Osteocyte (in vitro differentiated cells): ENCODE data around the gene NME7. TPM values are rescaled to one million over a fixed set of nuclear protein-coding genes. Genes with fewer than 3 reads are reported as not detected.
"Not testable (repeated sequence)": the region's sequence is repeated elsewhere in the genome, so short reads cannot be mapped to it uniquely, and the experiment has no call there.

Source experiments
- DNase-seq: peaks from one replicate; pipeline ENCODE4 v3.0.0; 2021; ENCODE audit warnings: mixed read lengths; ENCODE audit not compliant: unreplicated experiment; ENCODE audit errors: extremely low spot score
- H3K27ac Mint-ChIP-seq: one replicate; pipeline ENCODE4 v1.8.0; 2021; ENCODE audit warnings: mild to moderate bottlenecking, mixed read lengths; ENCODE audit not compliant: unreplicated experiment
- H3K27me3 Mint-ChIP-seq: one replicate; pipeline ENCODE4 v1.8.0; 2021; ENCODE audit warnings: mixed read lengths; ENCODE audit not compliant: unreplicated experiment
- H3K36me3 Mint-ChIP-seq: one replicate; pipeline ENCODE4 v1.8.0; 2021; ENCODE audit warnings: mixed read lengths; ENCODE audit not compliant: unreplicated experiment
- H3K4me1 Mint-ChIP-seq: one replicate; pipeline ENCODE4 v1.8.0; 2021; ENCODE audit warnings: mixed read lengths; ENCODE audit not compliant: unreplicated experiment
- H3K4me3 Mint-ChIP-seq: one replicate; pipeline ENCODE4 v1.8.0; 2021; ENCODE audit warnings: mild to moderate bottlenecking, moderate library complexity, mixed read lengths; ENCODE audit not compliant: unreplicated experiment
- H3K9me3 Mint-ChIP-seq: one replicate; pipeline ENCODE4 v1.8.0; 2021; ENCODE audit warnings: mixed read lengths; ENCODE audit not compliant: unreplicated experiment
- long read RNA-seq: library from polyadenylated mRNA; unstranded; transcript quantifications from one replicate; pipeline ENCODE4 v2.0.0, GENCODE V29; 2021
- total RNA-seq: library from RNA; stranded (reverse); gene quantifications from 2 replicates; pipeline ENCODE4 v1.2.1, GENCODE V29; 2021
- TF ChIP-seq, protein P1 (sequence below): fragments of 200-600 bp; sonication (generic); IDR thresholded peaks from 2 replicates; pipeline ENCODE4 v1.5.0; 2021; ENCODE audit warnings: antibody characterized with exemption, mild to moderate bottlenecking, moderate library complexity

The NME7 gene, protein sequence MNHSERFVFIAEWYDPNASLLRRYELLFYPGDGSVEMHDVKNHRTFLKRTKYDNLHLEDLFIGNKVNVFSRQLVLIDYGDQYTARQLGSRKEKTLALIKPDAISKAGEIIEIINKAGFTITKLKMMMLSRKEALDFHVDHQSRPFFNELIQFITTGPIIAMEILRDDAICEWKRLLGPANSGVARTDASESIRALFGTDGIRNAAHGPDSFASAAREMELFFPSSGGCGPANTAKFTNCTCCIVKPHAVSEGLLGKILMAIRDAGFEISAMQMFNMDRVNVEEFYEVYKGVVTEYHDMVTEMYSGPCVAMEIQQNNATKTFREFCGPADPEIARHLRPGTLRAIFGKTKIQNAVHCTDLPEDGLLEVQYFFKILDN
- 16.2 and 20.5 TPM in 2 replicates for total RNA-seq
- long read RNA-seq, transcript NME7-201 (12 exons, 1,642 nt): major isoform, 143 of 162 reads
- long read RNA-seq, partial matches to known transcripts: 4 of 162 reads
- long read RNA-seq, other reads (novel, unspliced or antisense): 14 of 162 reads

DNA sequence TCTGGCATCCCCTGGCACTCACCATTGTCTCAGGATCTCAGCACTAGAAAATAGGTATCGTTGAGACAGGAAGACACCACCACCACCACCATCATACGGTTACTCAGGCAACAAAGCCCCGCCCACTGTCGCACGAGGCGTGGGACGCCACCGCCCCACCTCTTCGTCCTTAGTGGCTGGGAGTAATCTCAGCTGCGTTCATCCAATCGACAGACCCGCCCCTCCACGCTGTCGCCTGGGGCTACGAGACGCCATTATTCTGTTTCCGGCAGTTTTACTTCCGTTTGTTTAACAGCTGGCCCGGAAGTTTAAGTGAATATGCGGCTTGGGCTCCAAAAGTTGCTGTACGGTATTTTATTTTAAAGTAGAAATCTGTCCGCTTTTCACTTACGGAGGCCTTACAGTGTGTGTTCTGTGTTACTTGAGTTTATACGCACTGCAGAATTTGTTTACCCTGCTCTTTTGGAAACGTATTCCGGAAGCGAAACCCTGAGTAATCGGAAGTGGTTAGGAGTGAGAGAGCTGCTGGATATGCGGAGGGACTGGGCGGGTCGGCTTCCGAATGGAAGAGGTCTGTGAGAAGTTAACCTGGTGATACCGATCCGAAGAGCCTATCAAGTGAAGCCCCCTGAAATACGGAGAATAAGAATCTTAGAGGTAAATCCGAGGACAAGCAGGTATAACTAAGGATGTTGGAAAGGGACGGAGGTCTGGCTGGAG, at the start of gene NME7, which contains the start of gene BLZF1:
Gene NME7 (minus strand): TSS at position 112 of the 720 bp plus-strand sequence. CDS start 87 bp downstream, at position 25.
Gene BLZF1 (plus strand): TSS at position 510 of the 720 bp plus-strand sequence. CDS start 1,328 bp downstream, outside the sequence.
- Mint-ChIP-seq H3K36me3 (peaks cover 12% of the 10 kb centered on the region), H3K27me3 (no peaks in the 10 kb centered on the region), H3K9me3 (no peaks in the 10 kb centered on the region), H3K4me3 (no peak within 1 kb of the TSS), H3K27ac (no peak within 1 kb of the TSS), H3K4me1 (peaks cover 27% of the 10 kb centered on the region)
- peak; percentile 98 for DNase-seq
- TF ChIP-seq, protein P1, sequence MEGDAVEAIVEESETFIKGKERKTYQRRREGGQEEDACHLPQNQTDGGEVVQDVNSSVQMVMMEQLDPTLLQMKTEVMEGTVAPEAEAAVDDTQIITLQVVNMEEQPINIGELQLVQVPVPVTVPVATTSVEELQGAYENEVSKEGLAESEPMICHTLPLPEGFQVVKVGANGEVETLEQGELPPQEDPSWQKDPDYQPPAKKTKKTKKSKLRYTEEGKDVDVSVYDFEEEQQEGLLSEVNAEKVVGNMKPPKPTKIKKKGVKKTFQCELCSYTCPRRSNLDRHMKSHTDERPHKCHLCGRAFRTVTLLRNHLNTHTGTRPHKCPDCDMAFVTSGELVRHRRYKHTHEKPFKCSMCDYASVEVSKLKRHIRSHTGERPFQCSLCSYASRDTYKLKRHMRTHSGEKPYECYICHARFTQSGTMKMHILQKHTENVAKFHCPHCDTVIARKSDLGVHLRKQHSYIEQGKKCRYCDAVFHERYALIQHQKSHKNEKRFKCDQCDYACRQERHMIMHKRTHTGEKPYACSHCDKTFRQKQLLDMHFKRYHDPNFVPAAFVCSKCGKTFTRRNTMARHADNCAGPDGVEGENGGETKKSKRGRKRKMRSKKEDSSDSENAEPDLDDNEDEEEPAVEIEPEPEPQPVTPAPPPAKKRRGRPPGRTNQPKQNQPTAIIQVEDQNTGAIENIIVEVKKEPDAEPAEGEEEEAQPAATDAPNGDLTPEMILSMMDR: no peak

DNA sequence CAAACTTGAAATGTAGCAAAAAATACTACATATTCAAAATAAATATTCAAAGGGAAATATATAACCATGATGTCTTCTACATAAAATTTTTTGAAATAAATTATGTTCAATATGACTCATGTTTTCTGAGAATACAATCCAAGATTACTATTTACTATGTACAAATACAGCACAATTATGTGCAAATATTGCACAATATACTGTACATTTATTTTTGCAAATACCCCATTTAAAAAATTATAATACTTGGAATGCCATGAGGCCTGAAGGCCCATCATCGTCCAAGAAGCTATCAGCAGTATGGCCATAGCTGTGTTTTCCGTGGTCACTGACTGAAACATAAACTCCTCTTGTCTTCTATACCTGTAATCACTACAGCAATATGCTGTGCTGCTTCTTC, 47.4 kb upstream of the NME7 start:
- peaks cover 3% of the 10 kb centered on the region for H3K27me3 Mint-ChIP-seq
- peaks cover 3% of the 10 kb centered on the region for H3K36me3 Mint-ChIP-seq
- H3K4me1 Mint-ChIP-seq: no peaks in the 10 kb centered on the region
- no peak for DNase-seq
- TF ChIP-seq, protein P1: no peak
- no peak overlapping the region for H3K27ac Mint-ChIP-seq
- peaks cover 13% of the 10 kb centered on the region for H3K9me3 Mint-ChIP-seq
- no peak overlapping the region for H3K4me3 Mint-ChIP-seq

DNA sequence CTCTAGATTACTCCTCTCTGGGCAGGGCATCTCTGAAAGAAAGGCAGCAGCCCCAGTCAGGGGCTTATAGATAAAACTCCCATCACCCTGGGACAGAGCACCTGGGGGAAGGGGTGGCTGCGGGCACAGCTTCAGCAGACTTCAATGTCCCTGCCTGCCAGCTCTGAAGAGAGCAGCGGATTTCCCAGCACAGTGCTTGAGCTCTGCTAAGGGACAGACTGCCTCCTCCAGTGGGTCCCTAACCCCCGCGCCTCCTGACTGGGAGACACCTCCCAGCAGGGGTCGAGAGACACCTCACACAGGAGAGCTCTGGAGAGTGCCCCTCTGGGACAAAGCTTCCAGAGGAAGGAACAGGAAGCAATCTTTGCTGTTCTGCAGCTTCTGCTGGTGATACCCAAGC, 40.7 kb upstream of the NME7 start:
- not testable (repeated sequence) for DNase-seq, H3K27me3 Mint-ChIP-seq, H3K4me3 Mint-ChIP-seq, H3K27ac Mint-ChIP-seq, H3K36me3 Mint-ChIP-seq, H3K4me1 Mint-ChIP-seq
- H3K9me3 Mint-ChIP-seq: peaks cover 49% of the 10 kb centered on the region

DNA sequence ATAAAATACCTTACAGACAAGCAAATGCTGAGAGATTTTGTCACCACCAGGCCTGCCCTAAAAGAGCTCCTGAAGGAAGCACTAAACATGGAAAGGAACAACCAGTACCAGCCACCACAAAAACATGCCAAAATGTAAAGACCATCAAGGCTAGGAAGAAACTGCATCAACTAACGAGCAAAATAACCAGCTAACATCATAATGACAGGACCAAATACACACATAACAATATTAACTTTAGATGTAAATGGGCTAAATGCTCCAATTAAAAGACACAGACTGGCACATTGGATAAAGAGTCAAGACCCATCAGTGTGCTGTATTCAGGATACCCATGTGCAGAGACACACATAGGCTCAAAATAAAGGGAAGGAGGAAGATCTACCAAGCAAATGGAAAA, 35.0 kb upstream of the NME7 start:
- not testable (repeated sequence) for H3K4me1 Mint-ChIP-seq, H3K4me3 Mint-ChIP-seq, DNase-seq, H3K27ac Mint-ChIP-seq, H3K27me3 Mint-ChIP-seq
- H3K36me3 Mint-ChIP-seq: peaks cover 12% of the 10 kb centered on the region
- H3K9me3 Mint-ChIP-seq: peaks cover 39% of the 10 kb centered on the region

DNA sequence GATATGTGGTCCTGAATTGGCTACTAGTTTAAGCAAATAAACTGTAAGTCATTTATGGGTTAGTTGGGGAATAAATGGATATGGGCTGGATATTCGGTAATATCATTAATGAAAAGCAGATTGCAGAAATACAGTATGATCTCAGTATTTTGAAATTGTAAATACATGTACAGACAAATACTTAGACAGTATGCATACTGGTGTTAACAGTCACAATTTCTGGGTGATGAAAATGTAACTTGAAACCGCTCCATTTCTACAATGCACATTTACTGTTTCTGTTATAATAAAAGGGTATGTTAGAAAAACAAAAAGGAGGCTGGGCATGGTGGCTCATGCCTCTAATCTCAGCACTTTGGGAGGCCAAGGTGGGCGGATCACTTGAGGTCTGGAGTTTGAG, 28.4 kb upstream of the NME7 start:
- TF ChIP-seq, protein P1: no peak
- no peak for DNase-seq
- Mint-ChIP-seq H3K4me1 (no peaks in the 10 kb centered on the region), H3K27ac (no peak overlapping the region), H3K9me3 (no peaks in the 10 kb centered on the region), H3K4me3 (no peak overlapping the region), H3K27me3 (no peaks in the 10 kb centered on the region), H3K36me3 (peaks cover 43% of the 10 kb centered on the region)

DNA sequence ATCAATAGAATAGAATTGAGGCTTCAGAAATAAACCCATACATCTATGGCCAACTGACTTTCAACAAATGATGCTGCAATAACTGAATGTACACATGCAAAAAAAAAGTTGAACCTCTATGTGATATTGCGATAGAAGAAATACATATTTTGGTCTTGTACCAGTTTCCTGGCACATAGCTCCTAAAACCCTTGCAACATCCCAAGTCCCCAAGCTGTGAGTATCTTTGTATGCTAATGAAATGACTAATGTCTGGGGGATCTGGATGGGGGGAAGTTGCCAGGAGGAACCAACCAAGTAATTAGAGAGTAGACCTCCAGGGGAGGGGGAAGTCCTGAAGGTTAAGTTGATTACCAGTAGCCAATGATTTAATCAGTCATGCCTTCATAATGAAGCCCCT, 24.8 kb upstream of the NME7 start:
- Mint-ChIP-seq H3K36me3 (peaks cover 59% of the 10 kb centered on the region), H3K4me3 (no peak overlapping the region), H3K27ac (no peak overlapping the region), H3K4me1 (no peaks in the 10 kb centered on the region), H3K9me3 (no peaks in the 10 kb centered on the region), H3K27me3 (no peaks in the 10 kb centered on the region)
- no peak for DNase-seq
- TF ChIP-seq, protein P1: no peak
